NCI-H82 treated with DMSO at 0.1 percent for 48 hours (cell line): ENCODE data around the gene CYP39A1.
"Not testable (repeated sequence)": the region's sequence is repeated elsewhere in the genome, so short reads cannot be mapped to it uniquely, and the experiment has no call there.

Source experiments
- DNase-seq: peaks from one replicate; lab custom pipeline; 2025; ENCODE audit not compliant: unreplicated experiment; lab: John Stamatoyannopoulos, UW

Gene CYP39A1

GRCh38 chr6:46648869-46649492, 3.6 kb downstream of the CYP39A1 start:
- no peak for DNase-seq

GRCh38 chr6:46648108-46648507, 4.5 kb downstream of the CYP39A1 start:
- not testable (repeated sequence) for DNase-seq

- no peak for DNase-seq
Measured at GRCh38 chr6:46645265-46645664, 7.4 kb downstream of the CYP39A1 start.

- DNase-seq: no peak
Measured at GRCh38 chr6:46642928-46643751, 9.5 kb downstream of the CYP39A1 start.

GRCh38 chr6:46638650-46639049, 14.0 kb downstream of the CYP39A1 start:
- DNase-seq: no peak

- no peak for DNase-seq
Measured at GRCh38 chr6:46637933-46638332, 14.7 kb downstream of the CYP39A1 start.

GRCh38 chr6:46637145-46637544, 15.5 kb downstream of the CYP39A1 start:
- DNase-seq: no peak

- no peak for DNase-seq
Measured at GRCh38 chr6:46635462-46635861, 17.2 kb downstream of the CYP39A1 start.

- DNase-seq: no peak
Measured at GRCh38 chr6:46632053-46632452, 20.6 kb downstream of the CYP39A1 start.

- no peak for DNase-seq
Measured at GRCh38 chr6:46629691-46630090, 22.9 kb downstream of the CYP39A1 start.

GRCh38 chr6:46628976-46629375, 23.6 kb downstream of the CYP39A1 start:
- DNase-seq: no peak

- DNase-seq: no peak
Measured at GRCh38 chr6:46628498-46628897, 24.1 kb downstream of the CYP39A1 start.

- no peak for DNase-seq
Measured at GRCh38 chr6:46626976-46627375, 25.6 kb downstream of the CYP39A1 start.

- no peak for DNase-seq
Measured at GRCh38 chr6:46626228-46626909, 26.2 kb downstream of the CYP39A1 start.

GRCh38 chr6:46618726-46619125, 33.9 kb downstream of the CYP39A1 start:
- no peak for DNase-seq

GRCh38 chr6:46612645-46613044, 40.0 kb downstream of the CYP39A1 start:
- no peak for DNase-seq

- DNase-seq: peak; percentile 13
Measured at GRCh38 chr6:46610862-46611553, 41.6 kb downstream of the CYP39A1 start.

GRCh38 chr6:46606338-46606737, 46.3 kb downstream of the CYP39A1 start:
- DNase-seq: no peak

GRCh38 chr6:46605091-46605797, 47.4 kb downstream of the CYP39A1 start:
- DNase-seq: no peak

- no peak for DNase-seq
Measured at GRCh38 chr6:46598215-46598614, 54.4 kb downstream of the CYP39A1 start.

- DNase-seq: no peak
Measured at GRCh38 chr6:46592740-46593139, 59.9 kb downstream of the CYP39A1 start.
